ENCODE data around the gene GNPTG. TPM values are rescaled to one million over a fixed set of nuclear protein-coding genes. Genes with fewer than 3 reads are reported as not detected.

Gene GNPTG
- total and polyA plus RNA-seq, 2 donors (not counting 3 experiments of a cell fraction or from before 2014, with no cell fraction given): 51.6 to 109 TPM

GRCh38 chr16:1345087-1345486, 6.6 kb upstream of the GNPTG start:
- H3K9me3 ChIP-seq (replicated peaks; ENCODE audit: control insufficient read depth, insufficient read depth, low read length): no peaks in the 10 kb centered on the region
- no peak overlapping the region for H2AFZ ChIP-seq (ENCODE audit: low read depth, low read length)
- H3K36me3 ChIP-seq (ENCODE audit: control insufficient read depth in 2 of 2, extremely low read depth in 1 of 2, insufficient read depth in 2 of 2, low read length in 2 of 2): peaks cover 0 to 11% of the 10 kb centered on the region in 2 experiments
- H3K27me3 ChIP-seq (ENCODE audit: control insufficient read depth in 2 of 2, insufficient read depth in 2 of 2, low read length in 2 of 2): no peaks in the 10 kb centered on the region
- H3K79me2 ChIP-seq (ENCODE audit: control insufficient read depth, insufficient read depth, low read length): no peaks in the 10 kb centered on the region
- CTCF ChIA-PET: interaction anchor here (1.3 kb wide), 1 partner anchor 20 kb away, joined by 4 read pairs; no protein-coding TSS in a partner anchor
- no peaks in the 10 kb centered on the region for H3K4me1 ChIP-seq (ENCODE audit: control insufficient read depth, extremely low read depth, insufficient read depth, low read length)
- no peak for DNase-seq (ENCODE audit: low read depth, low spot score)
- BruUV-seq (replicated peaks): no TSS peak
- H3K9ac ChIP-seq (replicated peaks; ENCODE audit: extremely low read depth, insufficient read depth, low read length): no peak overlapping the region
- TF ChIP-seq CTCF (IDR thresholded peaks at IDR 0.05; ENCODE audit: extremely low read depth in 1 of 2, insufficient read depth in 1 of 2, low read depth in 1 of 2, low read length in 2 of 2) (no peak), POLR2AphosphoS5 (IDR thresholded peaks at IDR 0.05; ENCODE audit: insufficient read depth, low read depth, low read length) (no peak), GATA2 (IDR thresholded peaks at IDR 0.05; ENCODE audit: insufficient read depth, insufficient read length, low read depth, low read length) (no peak), POLR2A (IDR thresholded peaks at IDR 0.05; ENCODE audit: low read depth, low read length) (no peak), EZH2 (IDR thresholded peaks at IDR 0.05; ENCODE audit: borderline replicate concordance, low read depth, low read length, severe bottlenecking) (no peak), MYC (IDR thresholded peaks at IDR 0.05; ENCODE audit: low read depth, low read length) (no peak), JUN (IDR thresholded peaks at IDR 0.05; ENCODE audit: borderline replicate concordance, insufficient read depth, insufficient read length, low read depth) (no peak), MAX (IDR thresholded peaks at IDR 0.05; ENCODE audit: insufficient read depth, insufficient read length) (no peak), FOS (IDR thresholded peaks at IDR 0.05; ENCODE audit: borderline replicate concordance, insufficient read depth, low read length) (no peak)
- no peak for FAIRE-seq
- intact Hi-C loops (cut with micrococcal nuclease): no loop called here
- H3K27ac ChIP-seq (ENCODE audit: insufficient read depth, low read depth, low read length): no peak overlapping the region
- H3K9me1 ChIP-seq (replicated peaks; ENCODE audit: control insufficient read depth, extremely low read depth, insufficient read depth, low read length): no peaks in the 10 kb centered on the region
- no peak overlapping the region for H3K4me2 ChIP-seq (ENCODE audit: insufficient read depth, low read length)
- H3K4me3 ChIP-seq (replicated peaks in 1 of 3; ENCODE audit: insufficient read depth in 1 of 3, low read depth in 1 of 3, low read length in 3 of 3): no peak overlapping the region
- POLR2A ChIA-PET: no interaction called here
- dilution Hi-C loops (cut with MboI; ENCODE audit: extremely low pct_ligation_motif_present, low sequenced_read_pairs): no loop called here
- no peaks in the 10 kb centered on the region for H4K20me1 ChIP-seq (replicated peaks; ENCODE audit: control insufficient read depth, extremely low read depth, insufficient read depth, low read length)
